OCI-LY3 (cell line): ENCODE data around the gene MRPS27.
"Not testable (repeated sequence)": the region's sequence is repeated elsewhere in the genome, so short reads cannot be mapped to it uniquely, and the experiment has no call there.

Experiments
- H2AFZ ChIP-seq: fragments of 200-600, 300-600 bp; shearing (Covaris generic); 2 replicates; pipeline ENCODE4 v1.6.0; 2014; ENCODE audit warnings: antibody characterized with exemption, low read depth, low read length
- H3K27ac ChIP-seq: fragments of 200-600, 300-600 bp; sonication (generic); 2 replicates; pipeline ENCODE4 v1.5.1; 2014; ENCODE audit warnings: mild to moderate bottlenecking, low read length, moderate library complexity, mixed read lengths
- H3K27me3 ChIP-seq: fragments of 200-600, 300-600 bp; sonication (generic); 2 replicates; pipeline ENCODE4 v1.6.1; 2014; ENCODE audit warnings: low read depth, low read length, mixed read lengths
- H3K36me3 ChIP-seq: fragments of 200-600, 300-600 bp; sonication (generic); replicated peaks from 2 replicates; pipeline ENCODE3; 2014; ENCODE audit warnings: low read depth, low read length, mixed read lengths
- H3K4me1 ChIP-seq: fragments of 300-600, 200-600 bp; sonication (generic); 2 replicates; pipeline ENCODE4 v1.6.1; 2014; ENCODE audit warnings: low read length, mixed read lengths
- H3K4me2 ChIP-seq: fragments of 200-600, 300-600 bp; sonication (generic); 2 replicates; pipeline ENCODE4 v1.6.1; 2014; ENCODE audit warnings: low read length, mixed read lengths
- H3K4me3 ChIP-seq: fragments of 300-600, 200-600 bp; sonication (generic); 2 replicates; pipeline ENCODE4 v1.5.1; 2014; ENCODE audit warnings: antibody characterized with exemption, mild to moderate bottlenecking, low read length, moderate library complexity
- H3K79me2 ChIP-seq: fragments of 300-600, 200-600 bp; shearing (Covaris generic); 2 replicates; pipeline ENCODE4 v1.6.1; 2014; ENCODE audit warnings: mild to moderate bottlenecking, low read length, mixed read lengths
- H3K9ac ChIP-seq: fragments of 300-600, 200-600 bp; shearing (Covaris generic); 2 replicates; pipeline ENCODE4 v1.6.0; 2014; ENCODE audit warnings: mild to moderate bottlenecking, low read length, moderate library complexity
- H3K9me3 ChIP-seq: fragments of 200-600, 300-600 bp; shearing (Covaris generic); 2 replicates; pipeline ENCODE4 v1.6.1; 2014; ENCODE audit warnings: low read length, mixed read lengths; ENCODE audit not compliant: insufficient read depth
- H4K20me1 ChIP-seq: fragments of 200-600, 300-600 bp; sonication (generic); 2 replicates; pipeline ENCODE4 v1.6.1; 2016; ENCODE audit warnings: low read length, mixed read lengths; ENCODE audit not compliant: insufficient read depth
- CTCF ChIP-seq: fragments of 200-600, 300-600 bp; sonication (generic); IDR thresholded peaks from 2 replicates; pipeline ENCODE4 v1.5.1; 2014; ENCODE audit warnings: antibody characterized with exemption, low read length, low read depth
- EZH2phosphoT487 ChIP-seq: fragments of 200-600 bp; shearing (Covaris generic); IDR thresholded peaks from 2 replicates; pipeline ENCODE4 v1.6.1; 2018; ENCODE audit warnings: antibody characterized with exemption, mixed run types, low read depth

MRPS27 gene

GRCh38 chr5:72300590-72301339 lies 19.3 kb downstream of the MRPS27 start:
- no peak overlapping the region for H3K4me2 ChIP-seq
- H3K36me3 ChIP-seq = peaks cover 22% of the 10 kb centered on the region

GRCh38 chr5:72298711-72299110 lies 21.3 kb downstream of the MRPS27 start:
- Histone ChIP-seq H3K4me2 (no peak overlapping the region), H3K9ac (no peak overlapping the region), H3K36me3 (peaks cover 26% of the 10 kb centered on the region)

More at GRCh38 chr5:72300590-72301339, 19.3 kb downstream of the MRPS27 start:
- Histone ChIP-seq H3K4me3 (no peak overlapping the region), H3K9ac (no peak overlapping the region), H3K27ac (no peak overlapping the region), H4K20me1 (no peaks in the 10 kb centered on the region), H3K4me1 (peaks cover 29% of the 10 kb centered on the region), H3K9me3 (no peaks in the 10 kb centered on the region), H2AFZ (no peak overlapping the region), H3K27me3 (no peaks in the 10 kb centered on the region), H3K79me2 (peaks cover 72% of the 10 kb centered on the region)
- TF ChIP-seq EZH2phosphoT487 (no peak), CTCF (no peak)

GRCh38 chr5:72298136-72298535 lies 21.9 kb downstream of the MRPS27 start:
- not testable (repeated sequence) for H3K27ac ChIP-seq, H3K9ac ChIP-seq, H3K4me2 ChIP-seq, H2AFZ ChIP-seq, H4K20me1 ChIP-seq, H3K9me3 ChIP-seq, H3K4me3 ChIP-seq, H3K27me3 ChIP-seq
- peaks cover 16% of the 10 kb centered on the region for H3K4me1 ChIP-seq
- peaks cover 48% of the 10 kb centered on the region for H3K79me2 ChIP-seq
- H3K36me3 ChIP-seq = peaks cover 26% of the 10 kb centered on the region

More at GRCh38 chr5:72298711-72299110, 21.3 kb downstream of the MRPS27 start:
- no peaks in the 10 kb centered on the region for H3K27me3 ChIP-seq
- H3K4me3 ChIP-seq = no peak overlapping the region
- H3K4me1 ChIP-seq = peaks cover 16% of the 10 kb centered on the region
- peaks cover 54% of the 10 kb centered on the region for H3K79me2 ChIP-seq
- H3K9me3 ChIP-seq = no peaks in the 10 kb centered on the region
- no peak overlapping the region for H3K27ac ChIP-seq
- TF ChIP-seq CTCF = no peak
- H4K20me1 ChIP-seq = no peaks in the 10 kb centered on the region
- no peak overlapping the region for H2AFZ ChIP-seq

- H4K20me1 ChIP-seq = no peaks in the 10 kb centered on the region
- no peak overlapping the region for H3K4me2 ChIP-seq
- H3K79me2 ChIP-seq = peaks cover 29% of the 10 kb centered on the region
- TF ChIP-seq EZH2phosphoT487 = no peak
- TF ChIP-seq CTCF = no peak
- H3K9ac ChIP-seq = no peak overlapping the region
- peaks cover 9% of the 10 kb centered on the region for H3K4me1 ChIP-seq
- no peak overlapping the region for H2AFZ ChIP-seq
- H3K4me3 ChIP-seq = no peak overlapping the region
- H3K36me3 ChIP-seq = peaks cover 13% of the 10 kb centered on the region
- H3K27me3 ChIP-seq = no peaks in the 10 kb centered on the region
- H3K27ac ChIP-seq = no peak overlapping the region
- H3K9me3 ChIP-seq = no peaks in the 10 kb centered on the region
Measured at GRCh38 chr5:72296256-72296655, 23.8 kb downstream of the MRPS27 start.
